GM19324 (cell line): Measurements from ENCODE around the gene LY6G6F.

Experiments
- ATAC-seq: cut with Tn5 transposase; IDR thresholded peaks from one replicate; pipeline ENCODE4 v1.9.1; 2021; ENCODE audit warnings: mild to moderate bottlenecking, moderate library complexity; ENCODE audit not compliant: unreplicated experiment, low FRiP score

LY6G6F gene, protein sequence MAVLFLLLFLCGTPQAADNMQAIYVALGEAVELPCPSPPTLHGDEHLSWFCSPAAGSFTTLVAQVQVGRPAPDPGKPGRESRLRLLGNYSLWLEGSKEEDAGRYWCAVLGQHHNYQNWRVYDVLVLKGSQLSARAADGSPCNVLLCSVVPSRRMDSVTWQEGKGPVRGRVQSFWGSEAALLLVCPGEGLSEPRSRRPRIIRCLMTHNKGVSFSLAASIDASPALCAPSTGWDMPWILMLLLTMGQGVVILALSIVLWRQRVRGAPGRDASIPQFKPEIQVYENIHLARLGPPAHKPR

DNA sequence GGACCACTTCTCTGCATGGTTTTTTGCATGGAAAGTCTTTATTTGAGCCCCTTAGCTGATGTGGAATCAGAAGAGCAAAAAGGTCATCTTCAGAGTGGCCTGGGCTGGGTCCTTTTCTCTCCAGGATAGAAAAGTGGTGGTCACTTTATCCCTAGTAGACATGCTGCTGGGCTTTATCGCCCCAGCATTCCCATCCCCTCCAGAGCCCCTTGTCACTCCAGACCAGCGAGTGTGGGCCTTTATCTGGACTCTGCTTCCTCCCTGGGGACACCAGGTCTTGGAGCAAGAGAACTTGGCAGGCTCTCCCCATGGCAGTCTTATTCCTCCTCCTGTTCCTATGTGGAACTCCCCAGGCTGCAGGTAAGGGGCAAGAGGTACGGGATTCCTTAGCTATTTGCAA, at the start of gene LY6G6F:
TSS of gene LY6G6F (plus strand) at position 268 of the 400 bp plus-strand sequence. CDS start at position 309, 41 bp downstream.
- no peak for ATAC-seq

GRCh38 chr6:31657406-31658157, 49.1 kb upstream of the LY6G6F start:
- ATAC-seq = no peak

GRCh38 chr6:31658158-31658688, 48.4 kb upstream of the LY6G6F start:
- ATAC-seq = no peak

GRCh38 chr6:31658983-31659648, 47.5 kb upstream of the LY6G6F start:
- no peak for ATAC-seq

- peak; percentile 5 for ATAC-seq
Observed at GRCh38 chr6:31659649-31660380, 46.9 kb upstream of the LY6G6F start.

GRCh38 chr6:31660381-31661261, 46.0 kb upstream of the LY6G6F start, which contains the start of gene C6orf47:
Gene C6orf47 (minus strand): TSS chr6:31660778. CDS start chr6:31659947, 831 bp downstream.
- peak; percentile 38 for ATAC-seq

DNA sequence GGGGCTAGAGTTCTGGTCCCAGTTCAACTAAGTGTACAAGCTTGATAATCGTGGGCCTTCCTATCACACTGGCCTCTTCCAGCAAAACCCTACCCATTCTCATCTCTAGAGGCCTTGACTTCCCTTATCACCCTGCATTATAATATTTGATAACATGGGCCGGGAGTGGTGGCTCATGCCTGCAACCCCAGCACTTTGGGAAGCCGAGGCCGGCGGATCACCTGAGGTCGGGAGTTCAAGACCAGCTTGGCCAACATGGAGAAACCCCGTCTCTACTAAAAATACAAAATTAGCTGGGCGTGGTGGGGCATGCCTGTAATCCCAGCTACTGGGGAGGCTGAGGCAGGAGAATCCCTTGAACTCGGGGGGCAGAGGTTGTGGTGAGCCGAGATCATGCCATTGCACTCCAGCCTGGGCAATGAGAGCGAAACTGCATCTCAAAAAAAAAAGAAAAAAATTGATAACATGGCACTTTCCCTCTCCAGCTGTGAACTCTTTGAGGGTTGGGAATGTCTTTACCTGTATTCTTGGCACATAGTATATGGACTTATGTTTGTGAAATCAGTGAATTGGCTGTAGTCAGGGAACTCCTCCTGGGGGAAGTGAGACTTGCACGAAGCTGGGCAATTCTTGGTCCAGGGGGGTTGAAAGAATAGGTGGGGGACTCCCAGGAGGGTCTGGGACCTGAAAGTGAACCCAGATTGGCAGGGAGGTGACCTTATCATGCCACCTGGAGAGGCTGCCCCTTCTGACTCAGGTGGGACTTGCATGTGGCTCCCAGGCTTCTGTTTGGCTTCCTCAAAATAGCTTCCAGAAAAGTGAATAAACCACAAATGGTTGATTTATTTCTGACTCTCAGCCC, 45.2 kb upstream of the LY6G6F start:
- ATAC-seq = no peak

- no peak for ATAC-seq
Observed at GRCh38 chr6:31662124-31662723, 44.4 kb upstream of the LY6G6F start.

GRCh38 chr6:31663126-31663960, 43.3 kb upstream of the LY6G6F start:
- ATAC-seq = no peak

DNA sequence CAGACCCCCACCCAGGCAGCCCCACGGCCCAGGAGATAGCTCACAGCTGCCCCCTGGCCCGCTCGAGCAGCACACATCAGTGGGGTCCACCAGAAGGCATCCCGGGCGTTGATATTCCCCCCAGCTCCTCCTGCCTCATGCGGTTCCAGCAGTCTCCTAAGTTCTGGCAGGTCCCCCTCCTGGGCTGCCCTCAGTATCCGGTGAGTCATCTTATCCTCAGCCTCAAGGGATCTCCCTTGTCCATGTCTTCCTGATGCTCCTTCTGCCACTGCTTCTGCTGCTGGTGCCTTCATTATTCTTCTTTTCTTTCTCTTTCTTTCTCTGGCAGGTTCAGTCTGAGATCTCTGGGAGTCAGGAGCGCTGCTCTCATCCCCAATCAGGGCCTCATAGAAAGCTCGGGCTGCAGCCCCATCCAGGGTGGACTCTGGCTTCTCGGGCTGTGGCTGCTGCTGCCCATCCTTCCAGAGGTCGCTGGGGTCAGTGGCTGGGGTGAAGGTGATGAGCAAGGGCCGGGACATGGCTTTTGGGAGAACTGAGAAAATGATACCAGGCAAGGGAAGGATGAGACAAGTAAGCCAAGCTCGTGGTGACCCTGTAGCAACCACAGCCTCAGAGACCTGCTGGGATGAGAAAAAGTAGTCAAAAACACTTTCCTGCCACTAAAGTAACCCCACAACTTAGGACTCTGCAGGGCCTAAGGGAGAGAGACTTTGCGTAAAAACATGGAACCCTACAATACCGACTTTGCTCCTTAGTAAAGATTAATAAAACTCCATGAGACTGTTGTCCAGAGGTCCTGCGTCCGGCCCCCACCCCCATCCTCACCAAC, 42.5 kb upstream of the LY6G6F start:
- ATAC-seq = no peak

GRCh38 chr6:31664790-31665500, 41.7 kb upstream of the LY6G6F start, which contains the start of gene GPANK1:
Gene GPANK1 (minus strand): TSS chr6:31664997. CDS start chr6:31664478, 519 bp downstream.
- ATAC-seq = peak; percentile 28

- peak; percentile 85 for ATAC-seq
Observed at GRCh38 chr6:31665501-31666336, 40.9 kb upstream of the LY6G6F start, which contains the start of gene CSNK2B. Gene CSNK2B (plus strand): TSS chr6:31666080. CDS start chr6:31666832, 752 bp downstream.

- no peak for ATAC-seq
Observed at GRCh38 chr6:31666337-31666965, 40.2 kb upstream of the LY6G6F start.

- ATAC-seq = no peak
Observed at GRCh38 chr6:31669676-31670075, 37.0 kb upstream of the LY6G6F start, which contains the start of gene LY6G5B. Gene LY6G5B (plus strand): TSS chr6:31669976. CDS start chr6:31670951, 975 bp downstream.
